Psoas muscle (tissue), 8 donors: ENCODE measurements around the gene R3HDM4. TPM values are rescaled to one million over a fixed set of nuclear protein-coding genes. Genes with fewer than 3 reads are reported as not detected.

ENCODE experiments used
- ATAC-seq, 4 donors: fragments of 200-7000 bp; cut with Tn5 transposase; one replicate each; pipeline ENCODE4 v1.9.1; 2020; ENCODE audit warnings: moderate library complexity in 3 of 4, mild to moderate bottlenecking in 2 of 4
- DNase-seq, 2 donors: peaks; one replicate each; pipeline ENCODE4 v3.0.0-alpha.2; 2020
- H3K27ac ChIP-seq: fragments of 200-600 bp; one replicate; pipeline ENCODE4 v1.8.0; 2022
- H3K27me3 ChIP-seq, 3 donors: fragments of 200-600 bp in 1 of 3; one replicate each; pipeline versions ENCODE4 v1.6.1 to v1.8.0; 2013 to 2022; ENCODE audit warnings: low read length in 2 of 3, mild to moderate bottlenecking in 2 of 3, moderate library complexity in 1 of 3; ENCODE audit not compliant: insufficient read depth in 3 of 3
- H3K36me3 ChIP-seq, 2 donors: fragments of 200-600 bp in 1 of 2; one replicate each; pipeline versions ENCODE4 v1.6.1 to v1.8.0; 2013 to 2022; ENCODE audit warnings: low read depth in 1 of 2, mild to moderate bottlenecking in 1 of 2, moderate library complexity in 1 of 2; ENCODE audit not compliant: insufficient read depth in 1 of 2
- H3K4me1 ChIP-seq: fragments of 200-600 bp; one replicate; pipeline ENCODE4 v1.8.0; 2022
- H3K4me3 ChIP-seq: fragments of 200-600 bp; one replicate; pipeline ENCODE4 v1.8.0; 2022; ENCODE audit warnings: mild to moderate bottlenecking
- H3K9me3 ChIP-seq: fragments of 200-600 bp; one replicate; pipeline ENCODE4 v1.8.0; 2022
- CTCF ChIP-seq: fragments of 200-600 bp; IDR thresholded peaks from one replicate; pipeline ENCODE4 v1.8.0; 2022; ENCODE audit warnings: antibody characterized with exemption
- WGBS, 3 donors: extraction: QIAGEN DNeasy Blood & Tissue Kit; methylation state at CpG; one replicate each; pipeline versions ENCODE4 v1.1.6 to v1.1.7; 2013; 5-methylcytosine and 5-hydroxymethylcytosine counted together
- intact Hi-C, 2 donors: fragments of 100-400 bp; cut with DNase I; formaldehyde crosslinking; loops; one replicate each; pipeline versions ENCODE4 v1.11.0 to v1.14.2; 2022
- polyA plus RNA-seq, 3 donors: library from polyadenylated mRNA; stranded (reverse); fragments of 200-250 nt; gene quantifications; one replicate each; pipeline ENCODE4 v1.2.3, GENCODE V29; 2013
- total RNA-seq, 4 donors: library from RNA; stranded (reverse); fragmentation: NEBNext Ultra II Directional in 2 of 4; extraction: Animal tissue kit (Norgen Biotek cat#: 25700) in 2 of 4; gene quantifications; one replicate each; pipeline versions ENCODE4 v1.2.1 to v1.2.4, GENCODE V29; 2021 to 2023
- donor health status: healthy with polysubstance abuse.
- donor health status: DM: no; HTN: no; CAD: no; lungs with moderate emphysema.
- donor health status: Bipolar disorder and iron deficiency.
- donor health status: healthy.
- donor health status: DM: yes; HTN: yes; CAD: no.
- donor health status: DM: no; HTN: no; CAD: no.
- donor health status: DM: no; HTN: no; CAD: no.
- donor health status: DM: yes; HTN: yes; CAD: no.

R3HDM4 gene
- total and polyA plus RNA-seq, 7 donors, result 17.8 to 92.0 (median 51.0) TPM

GRCh38 chr19:884420-885211 is 28.4 kb downstream of the R3HDM4 start:
- Histone ChIP-seq H3K36me3 (peaks cover 4 to 91% of the 10 kb centered on the region in 2 donors), H3K27me3 (no peaks in the 10 kb centered on the region), H3K4me1 (no peaks in the 10 kb centered on the region), H3K27ac (no peak overlapping the region), H3K9me3 (no peaks in the 10 kb centered on the region), H3K4me3 (no peak overlapping the region)
- ATAC-seq, result no peak
- intact Hi-C loops, result no loop called here
- 90 to 92% (median 91%) methylated on average over 42 to 51 of the region's 51 CpGs for WGBS, 3 donors
- TF ChIP-seq CTCF, result no peak
- peak in 1 of 2 donors; percentile 46 for DNase-seq

GRCh38 chr19:883661-884211 is 29.3 kb downstream of the R3HDM4 start:
- no peaks in the 10 kb centered on the region for H3K27me3 ChIP-seq
- intact Hi-C loops, result no loop called here
- ATAC-seq (peak in 2 of 4 donors; percentile 25 to 34), DNase-seq (peak in 1 of 2 donors; percentile 32)
- H3K36me3 ChIP-seq, result peaks cover 0 to 85% of the 10 kb centered on the region in 2 donors
- no peaks in the 10 kb centered on the region for H3K9me3 ChIP-seq
- 88 to 94% (median 91%) methylated on average over 21 to 22 of the region's 22 CpGs for whole genome bisulfite sequencing, 3 donors
- TF ChIP-seq CTCF, result no peak
- no peak overlapping the region for H3K4me3 ChIP-seq
- H3K27ac ChIP-seq, result no peak overlapping the region
- H3K4me1 ChIP-seq, result no peaks in the 10 kb centered on the region

- no peak overlapping the region for H3K4me3 ChIP-seq
- DNase-seq, result peak in 1 of 2 donors; percentile 39
- 89 to 94% (median 93%) methylated on average over 16 to 30 of the region's 30 CpGs for WGBS, 3 donors
- ATAC-seq, result no peak
- H3K36me3 ChIP-seq, result peaks cover 0 to 78% of the 10 kb centered on the region in 2 donors
- intact Hi-C loops, result no loop called here
- H3K4me1 ChIP-seq, result no peaks in the 10 kb centered on the region
- H3K27ac ChIP-seq, result no peak overlapping the region
- no peak for TF ChIP-seq CTCF
- H3K9me3 ChIP-seq, result no peaks in the 10 kb centered on the region
- no peaks in the 10 kb centered on the region for H3K27me3 ChIP-seq
Measured at GRCh38 chr19:882871-883497, 30.0 kb downstream of the R3HDM4 start.

- DNase-seq, result peak in 1 of 2 donors; percentile 34
- 96 to 98% (median 97%) methylated on average over 34 of the region's 34 CpGs for WGBS, 3 donors
- peaks cover 0 to 71% of the 10 kb centered on the region in 2 donors for H3K36me3 ChIP-seq
Measured at GRCh38 chr19:881385-882071, 31.5 kb downstream of the R3HDM4 start.

More at GRCh38 chr19:881385-882071, 31.5 kb downstream of the R3HDM4 start:
- no peak overlapping the region for H3K27ac ChIP-seq
- H3K4me3 ChIP-seq, result no peak overlapping the region
- H3K9me3 ChIP-seq, result no peaks in the 10 kb centered on the region
- no peaks in the 10 kb centered on the region for H3K4me1 ChIP-seq
- TF ChIP-seq CTCF, result no peak
- ATAC-seq, result no peak
- intact Hi-C loops, result no loop called here
- H3K27me3 ChIP-seq, result no peaks in the 10 kb centered on the region
